ENCODE data around the gene WDR33.

The WDR33 gene

DNA sequence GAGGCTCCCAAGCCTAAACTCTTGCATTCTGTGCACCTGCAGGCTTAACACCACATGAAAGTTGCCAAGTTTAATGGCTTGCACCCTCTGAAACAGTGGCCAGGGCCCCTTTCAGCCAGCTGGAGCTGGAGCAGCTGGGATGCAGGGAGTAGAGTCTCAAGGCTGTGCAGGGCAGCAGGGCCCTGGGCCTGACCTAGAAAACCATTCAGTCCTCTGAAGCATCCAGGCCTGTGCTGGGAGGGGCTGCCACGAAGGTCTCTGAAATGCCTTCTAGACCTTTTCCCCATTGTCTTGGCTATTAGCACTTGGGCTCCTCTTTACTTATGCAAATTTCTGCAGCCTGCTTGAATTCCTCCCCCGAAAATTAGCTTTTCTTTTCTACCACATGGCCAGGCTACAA, 120.3 kb downstream of the WDR33 start:
- H3K27ac ChIP-seq = no peak overlapping the region
- DNase-seq (ENCODE audit: low spot score) = no peak
- TF ChIP-seq, protein P1, sequence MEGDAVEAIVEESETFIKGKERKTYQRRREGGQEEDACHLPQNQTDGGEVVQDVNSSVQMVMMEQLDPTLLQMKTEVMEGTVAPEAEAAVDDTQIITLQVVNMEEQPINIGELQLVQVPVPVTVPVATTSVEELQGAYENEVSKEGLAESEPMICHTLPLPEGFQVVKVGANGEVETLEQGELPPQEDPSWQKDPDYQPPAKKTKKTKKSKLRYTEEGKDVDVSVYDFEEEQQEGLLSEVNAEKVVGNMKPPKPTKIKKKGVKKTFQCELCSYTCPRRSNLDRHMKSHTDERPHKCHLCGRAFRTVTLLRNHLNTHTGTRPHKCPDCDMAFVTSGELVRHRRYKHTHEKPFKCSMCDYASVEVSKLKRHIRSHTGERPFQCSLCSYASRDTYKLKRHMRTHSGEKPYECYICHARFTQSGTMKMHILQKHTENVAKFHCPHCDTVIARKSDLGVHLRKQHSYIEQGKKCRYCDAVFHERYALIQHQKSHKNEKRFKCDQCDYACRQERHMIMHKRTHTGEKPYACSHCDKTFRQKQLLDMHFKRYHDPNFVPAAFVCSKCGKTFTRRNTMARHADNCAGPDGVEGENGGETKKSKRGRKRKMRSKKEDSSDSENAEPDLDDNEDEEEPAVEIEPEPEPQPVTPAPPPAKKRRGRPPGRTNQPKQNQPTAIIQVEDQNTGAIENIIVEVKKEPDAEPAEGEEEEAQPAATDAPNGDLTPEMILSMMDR (IDR thresholded peaks at IDR 0.05) = no peak
- no peak overlapping the region for H3K4me3 ChIP-seq

DNA sequence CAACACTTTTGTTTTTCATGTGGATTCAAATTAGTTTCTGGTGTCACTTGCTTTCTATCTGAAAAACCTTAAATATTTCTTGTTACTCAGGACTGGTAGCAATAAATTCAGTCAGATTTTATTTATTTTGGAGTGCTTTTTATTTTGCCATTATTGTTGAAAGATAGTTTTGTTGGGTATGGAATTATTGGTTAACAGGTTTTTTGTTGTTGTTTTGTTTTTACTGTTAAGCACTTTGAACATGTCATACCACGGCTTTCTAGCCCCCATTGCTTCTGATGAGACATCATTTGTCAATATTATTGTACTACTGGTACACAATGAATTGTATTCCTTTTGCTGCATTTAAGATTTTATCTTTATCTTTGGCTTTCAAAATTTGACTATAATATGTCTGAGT, 122.6 kb downstream of the WDR33 start:
- no peak for DNase-seq (ENCODE audit: low spot score)
- Histone ChIP-seq H3K27ac (no peak overlapping the region), H3K4me3 (no peak overlapping the region)
- TF ChIP-seq, protein P1 (IDR thresholded peaks at IDR 0.05) = no peak

DNA sequence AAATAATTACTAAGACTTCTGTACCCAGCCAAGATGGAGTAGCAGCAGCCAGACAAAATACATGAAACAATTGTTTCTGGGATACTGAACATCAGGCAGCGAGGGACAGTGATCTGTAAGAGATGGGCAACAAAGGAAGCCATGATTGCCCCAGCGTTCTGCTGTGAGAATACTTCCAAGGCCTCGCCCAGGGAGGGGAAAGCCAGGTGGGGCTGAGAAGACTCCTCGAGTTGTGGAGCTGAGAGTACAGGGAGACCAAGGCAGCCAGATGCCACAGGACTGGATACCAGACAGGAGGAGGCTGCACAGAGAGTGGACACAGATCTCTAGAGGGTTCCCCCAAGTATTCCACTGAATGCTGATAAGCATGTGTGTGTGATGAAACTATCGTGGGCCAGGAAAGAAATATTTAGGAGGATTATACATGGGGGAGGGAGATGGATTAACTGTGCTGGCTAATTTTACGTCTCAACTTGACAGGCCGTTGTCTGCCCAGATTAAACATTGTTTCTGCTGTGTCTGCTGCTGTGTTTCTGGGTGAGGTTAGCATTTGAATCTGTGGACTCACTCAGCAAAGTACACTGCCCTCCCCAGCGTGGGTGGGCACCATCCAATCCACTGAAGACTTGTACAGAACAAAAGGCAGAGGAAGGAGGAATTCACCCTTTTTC, 125.4 kb downstream of the WDR33 start:
- Histone ChIP-seq H3K27ac (no peak overlapping the region), H3K4me3 (no peak overlapping the region)
- no peak for DNase-seq (ENCODE audit: low spot score)
- TF ChIP-seq, protein P1 (IDR thresholded peaks at IDR 0.05) = no peak

DNA sequence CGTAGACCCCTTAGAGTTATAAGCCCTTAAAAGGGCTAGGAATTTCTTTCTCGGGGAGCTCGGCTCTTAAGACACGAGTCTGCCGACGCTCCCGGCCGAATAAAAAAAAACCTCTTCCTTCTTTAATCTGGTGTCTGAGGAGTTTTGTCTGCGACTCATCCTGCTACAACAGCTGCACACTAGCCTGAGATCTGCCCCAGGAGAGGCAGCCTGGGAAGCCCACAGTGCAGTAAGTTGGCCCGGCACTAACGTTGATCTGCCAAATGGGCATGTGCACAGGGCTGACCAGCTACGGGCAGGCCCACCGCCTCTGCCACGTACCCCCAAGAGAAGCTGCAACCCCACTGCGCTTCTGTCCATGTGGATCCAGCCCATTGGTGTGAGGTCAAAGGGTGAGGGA, 127.2 kb downstream of the WDR33 start:
- H3K4me3 ChIP-seq = no peak overlapping the region
- peak overlapping the region; percentile 59 to 70 for H3K27ac ChIP-seq
- DNase-seq (ENCODE audit: low spot score) = no peak
- TF ChIP-seq, protein P1 (IDR thresholded peaks at IDR 0.05) = no peak

DNA sequence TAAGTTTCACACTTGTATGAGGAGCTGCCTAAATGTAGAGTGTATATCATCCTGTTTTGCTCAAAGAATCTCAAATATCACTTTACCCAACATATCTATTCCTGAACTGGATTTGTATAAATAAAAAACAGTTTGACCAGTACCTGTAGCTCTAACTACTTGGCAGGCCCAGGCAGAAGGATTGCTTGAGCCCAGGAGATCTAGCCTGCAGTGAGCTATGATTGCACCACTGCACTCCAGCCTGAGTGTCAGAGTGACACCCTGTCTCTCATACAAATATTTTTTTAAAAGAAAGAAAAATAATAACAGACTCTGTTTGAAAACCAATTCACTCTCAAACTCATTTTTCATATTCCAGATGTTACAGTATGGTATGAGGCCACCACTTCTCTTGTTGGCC, 127.9 kb downstream of the WDR33 start:
- H3K4me3 ChIP-seq = no peak overlapping the region
- no peak for DNase-seq (ENCODE audit: low spot score)
- peak overlapping the region; percentile 59 to 70 for H3K27ac ChIP-seq
- TF ChIP-seq, protein P1 (IDR thresholded peaks at IDR 0.05) = no peak

DNA sequence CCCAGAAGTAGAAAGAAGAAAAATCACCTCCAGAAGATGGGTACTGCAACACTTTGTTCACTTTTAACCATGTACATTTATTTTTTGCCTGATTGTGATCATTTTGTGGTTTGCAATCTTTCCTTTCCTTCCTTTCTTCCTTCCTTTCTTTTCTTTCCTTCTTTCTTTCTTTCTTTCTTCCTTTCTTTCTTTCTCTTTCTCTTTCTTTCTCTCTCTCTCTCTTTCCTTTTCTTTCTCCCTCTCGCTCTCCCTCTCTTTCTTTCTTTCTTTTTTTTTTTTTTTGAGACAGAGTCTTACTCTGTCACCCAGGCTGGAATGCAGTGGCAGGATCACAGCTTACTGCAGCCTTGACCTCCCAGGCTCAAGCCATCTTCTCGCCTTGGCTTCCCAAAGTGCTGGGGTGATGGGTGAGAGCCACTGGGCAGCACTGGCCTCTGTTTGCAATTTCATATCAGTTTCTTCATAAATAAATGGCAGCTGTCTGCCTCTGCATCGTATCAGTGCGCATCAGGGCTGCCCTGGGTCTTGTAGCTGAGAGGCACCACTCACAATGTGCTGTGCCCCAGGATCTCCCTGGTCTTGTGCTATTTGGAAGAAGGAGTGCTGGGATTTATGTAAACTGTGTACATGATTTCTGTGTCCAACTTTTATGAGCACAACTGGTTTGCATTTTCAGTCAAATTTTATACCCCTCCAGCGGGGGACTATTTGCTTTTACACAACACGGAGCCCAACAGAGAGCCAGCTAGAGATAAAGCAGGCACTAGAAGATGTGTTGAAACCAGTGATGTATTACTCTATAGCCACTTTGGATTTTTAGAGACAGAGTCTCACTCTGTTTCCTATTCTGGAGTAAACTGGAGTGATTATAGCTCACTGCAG, 128.8 kb downstream of the WDR33 start:
- TF ChIP-seq, protein P1 (IDR thresholded peaks at IDR 0.05) = no peak
- peak; percentile 62 for DNase-seq (ENCODE audit: low spot score)
- peak overlapping the region; percentile 24 to 70 for H3K27ac ChIP-seq
- H3K4me3 ChIP-seq = no peak overlapping the region

All from coronary artery (tissue), 2 donors.